ENCODE measurements around the gene PARD3. TPM values are rescaled to one million over a fixed set of nuclear protein-coding genes. Genes with fewer than 3 reads are reported as not detected.

The PARD3 gene
- total RNA-seq, 1 donor from 2014 or later = 25.3 TPM

DNA sequence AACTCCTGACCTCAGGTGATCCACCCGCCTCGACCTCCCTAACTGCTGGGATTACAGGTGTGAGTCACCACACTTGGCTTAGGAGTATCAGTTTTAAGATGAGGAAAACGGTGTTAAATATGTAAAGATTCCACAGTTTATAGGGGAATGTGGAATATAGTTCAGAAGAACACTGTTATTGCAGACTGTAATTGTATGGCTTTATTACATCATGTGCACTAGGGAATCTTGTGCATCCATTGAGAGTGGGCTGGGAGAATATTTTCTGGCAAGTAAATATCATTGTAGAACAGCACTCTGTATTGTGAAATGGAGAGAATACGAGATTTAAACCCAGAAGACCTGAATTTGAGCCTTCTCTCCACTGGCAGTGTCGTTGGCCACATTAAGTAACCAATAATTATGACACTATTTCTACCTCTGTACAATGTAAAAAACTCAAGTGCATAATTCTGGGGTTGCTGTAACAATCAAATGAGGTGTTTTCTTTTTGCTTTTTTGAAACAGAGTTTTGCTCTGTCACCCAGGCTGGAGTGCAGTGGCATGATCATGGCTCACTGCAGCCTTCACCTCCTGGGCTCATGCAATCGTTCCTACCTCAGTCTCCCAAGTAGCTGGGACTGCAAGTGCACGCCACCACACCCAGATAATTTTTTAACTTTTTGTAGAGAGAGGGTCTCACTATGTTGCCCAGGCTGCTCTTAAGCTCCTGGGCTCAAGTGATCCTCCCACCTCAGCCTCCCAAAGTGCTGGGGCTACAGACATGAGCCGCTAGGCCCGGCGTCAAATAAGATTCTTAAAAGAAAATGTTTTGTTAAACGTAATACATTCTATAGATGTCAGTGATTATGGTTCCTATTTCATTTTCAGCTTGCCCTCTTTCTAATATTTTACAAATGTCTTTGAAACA lies 12.0 kb upstream of the PARD3 start:
- DNase-seq (no peak), ATAC-seq (no peak)
- intact Hi-C loops (cut with micrococcal nuclease) = no loop called here

DNA sequence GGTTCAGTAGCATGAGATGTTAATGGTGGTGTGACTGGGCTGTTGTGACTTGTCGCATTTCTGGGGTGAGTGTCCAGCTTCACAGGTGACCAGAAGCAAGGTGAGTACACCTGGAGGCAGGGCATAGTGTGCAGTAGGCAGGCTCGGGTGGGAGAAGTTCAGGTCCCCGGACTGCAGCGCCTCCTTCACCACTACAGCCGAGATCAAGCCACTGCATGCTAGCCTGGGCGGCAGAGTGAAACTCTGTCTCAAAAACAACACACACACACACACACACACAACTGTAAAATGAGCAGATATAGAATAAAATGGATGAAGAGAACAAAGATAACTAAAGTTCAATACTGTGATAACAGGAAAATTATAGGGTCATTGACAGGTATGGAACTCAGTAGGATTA lies 11.1 kb upstream of the PARD3 start:
- ATAC-seq (no peak), DNase-seq (no peak)
- intact Hi-C loops (cut with micrococcal nuclease) = no loop called here

DNA sequence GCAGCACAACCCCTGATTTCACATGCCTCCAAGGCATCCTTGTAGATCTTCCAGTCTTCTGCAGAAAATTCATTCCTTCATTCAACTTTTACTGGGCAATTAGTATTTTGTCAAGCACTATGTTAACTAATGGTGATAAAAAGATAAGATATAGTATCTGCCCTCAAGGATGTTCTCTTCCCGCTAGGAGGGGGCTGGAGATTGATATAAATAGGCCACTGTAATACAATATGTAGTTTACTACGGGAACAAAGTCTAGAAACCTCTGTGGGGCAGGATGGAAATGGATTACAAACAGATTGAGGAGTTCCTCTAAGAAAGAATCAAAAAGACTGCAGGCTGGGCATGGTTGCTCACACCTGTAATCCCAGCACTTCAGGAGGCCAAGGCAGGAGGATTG lies 10.3 kb upstream of the PARD3 start:
- no peak for ATAC-seq
- DNase-seq = no peak
- intact Hi-C loops (cut with micrococcal nuclease) = no loop called here

DNA sequence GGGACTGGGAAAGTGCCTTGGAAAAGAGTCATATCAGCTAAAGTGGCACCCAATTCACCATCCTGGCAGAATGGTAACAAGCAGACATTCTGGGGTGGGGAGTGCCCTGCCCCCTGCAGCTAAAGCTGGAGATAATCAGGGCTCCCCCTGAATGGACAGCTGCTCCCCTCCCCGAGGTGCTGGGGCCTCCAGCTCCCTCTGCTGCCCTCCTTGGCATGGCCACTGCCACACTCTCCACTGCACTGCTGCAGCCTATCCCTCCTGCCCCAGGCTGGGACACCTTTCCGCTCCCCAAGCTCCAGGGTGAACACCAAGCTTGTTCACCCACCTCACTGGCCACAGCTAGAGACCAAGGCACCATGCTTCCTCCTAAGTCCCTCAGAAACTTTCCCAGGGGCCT lies 9.8 kb upstream of the PARD3 start:
- ATAC-seq = peak; percentile 78
- DNase-seq = peak; percentile 33
- intact Hi-C loops (cut with micrococcal nuclease) = no loop called here

DNA sequence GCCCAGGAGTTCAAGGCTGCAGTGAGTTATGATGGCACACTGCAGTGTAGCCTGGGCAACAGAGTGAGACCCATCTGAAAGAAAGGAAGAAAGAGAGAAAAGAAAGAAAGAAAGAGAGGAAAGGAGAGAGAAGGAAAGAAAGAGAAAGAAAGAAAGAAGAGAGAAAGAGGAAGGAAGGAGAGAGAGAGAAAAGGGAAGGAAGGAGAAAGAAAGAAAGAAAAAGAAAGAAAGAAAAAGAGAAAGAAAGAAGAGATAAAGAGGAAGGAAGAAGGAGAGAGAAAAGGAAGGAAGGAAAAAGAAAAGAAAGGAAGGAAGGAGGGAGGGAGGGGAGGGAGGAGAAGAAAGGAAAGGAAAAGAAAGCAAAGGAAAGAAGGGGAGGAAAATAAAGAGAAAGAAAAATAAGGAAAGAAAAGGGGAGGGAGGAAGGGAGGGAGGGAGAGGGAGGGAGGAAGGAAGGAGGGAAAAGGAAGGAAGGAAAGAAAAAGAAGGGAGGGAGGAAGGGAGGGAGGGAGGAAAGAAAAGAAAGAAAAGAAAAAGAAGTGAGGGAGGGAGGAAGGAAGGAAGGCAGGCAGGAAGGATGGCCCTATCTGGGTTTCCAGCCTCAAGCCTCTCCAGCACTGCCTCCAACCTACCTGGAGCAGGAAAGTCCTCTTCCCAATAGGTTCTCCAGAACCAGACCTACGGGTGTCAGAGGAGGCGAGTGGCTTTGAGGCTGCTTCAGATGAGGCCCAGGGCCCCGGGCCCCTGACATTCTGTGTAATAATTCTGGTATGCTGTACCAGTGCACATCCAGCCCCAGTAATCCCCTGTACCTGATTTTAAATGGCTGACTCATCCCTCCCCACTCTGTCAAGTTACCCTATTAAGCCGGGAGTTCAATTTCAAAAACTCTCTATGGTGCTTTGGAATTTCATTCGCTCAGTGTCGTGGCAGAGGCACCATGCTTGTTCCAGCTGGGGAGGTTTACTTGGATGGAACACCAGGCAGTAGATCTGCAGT lies 6.8 kb upstream of the PARD3 start:
- ATAC-seq (no peak), DNase-seq (no peak)
- intact Hi-C loops (cut with micrococcal nuclease) = no loop called here

DNA sequence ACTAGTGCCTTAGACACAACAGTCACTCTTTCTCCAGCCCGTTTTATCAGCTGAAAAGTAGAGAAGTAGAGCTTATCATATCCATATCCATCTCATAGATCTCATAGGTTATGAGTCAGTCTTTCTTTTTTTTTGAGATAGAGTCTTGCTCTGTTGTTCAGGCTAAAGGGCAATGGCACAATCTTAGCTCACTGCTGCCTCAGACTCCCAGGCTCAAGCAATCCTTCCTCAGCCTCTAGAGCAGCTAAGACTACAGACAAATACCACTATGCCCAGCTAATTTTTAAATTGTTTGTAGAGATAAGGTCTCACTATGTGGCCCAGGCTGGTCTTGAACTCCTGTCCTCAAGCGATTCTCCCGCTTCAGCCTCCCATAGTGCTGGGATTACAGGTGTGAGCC lies 2.5 kb upstream of the PARD3 start:
- intact Hi-C loops (cut with micrococcal nuclease) = loop anchor here (10.0 kb wide), 1 partner anchor 143 kb away; no protein-coding TSS in a partner anchor

DNA sequence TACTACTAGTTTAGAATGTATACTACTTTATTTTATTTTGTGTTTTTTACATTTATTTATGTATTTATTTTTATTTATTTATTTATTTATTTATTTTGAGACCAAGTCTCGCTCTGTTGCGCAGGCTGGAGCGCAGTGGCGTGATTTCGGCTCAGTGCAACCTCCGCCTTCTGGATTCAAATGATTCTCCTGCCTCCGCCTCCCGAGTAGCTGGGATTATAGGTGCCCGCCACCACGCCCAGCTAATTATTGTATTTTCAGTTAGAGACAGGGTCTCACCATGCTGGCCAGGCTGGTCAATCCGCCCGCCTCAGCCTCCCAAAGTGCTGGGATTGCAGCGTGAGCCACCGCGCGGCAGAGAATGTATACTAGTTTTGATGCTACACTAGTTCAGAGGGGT lies 2.0 kb upstream of the PARD3 start:
- no peak for DNase-seq
- intact Hi-C loops (cut with micrococcal nuclease) = loop anchor here (10.0 kb wide), 1 partner anchor 142 kb away; no protein-coding TSS in a partner anchor

More for the DNA sequence above, 2.5 kb upstream of the PARD3 start:
- no peak for DNase-seq
- ATAC-seq = no peak

DNA sequence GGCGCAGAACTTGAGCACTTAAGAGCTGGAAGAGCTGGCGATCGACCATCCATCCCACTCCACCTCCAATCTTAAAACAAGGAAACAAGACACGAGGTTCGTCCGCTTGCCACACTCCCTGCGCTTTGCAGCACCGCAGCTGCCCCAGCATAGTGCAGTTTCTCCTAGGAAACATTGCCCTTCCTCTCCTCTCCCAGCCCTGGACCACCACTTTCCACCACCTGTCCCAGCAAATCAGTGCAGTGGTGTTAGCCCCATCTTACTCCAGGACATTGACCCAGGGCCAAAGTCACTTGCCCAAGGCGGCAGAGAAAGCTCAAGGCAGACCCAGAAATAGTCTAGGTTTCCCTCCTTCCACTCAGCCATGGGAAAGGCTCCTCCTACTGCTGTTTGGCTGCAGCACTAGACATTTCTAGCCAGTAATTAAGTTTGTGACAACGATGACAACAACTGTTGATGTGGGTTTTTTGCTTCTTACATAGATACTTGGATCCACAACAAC lies 1.5 kb upstream of the PARD3 start:
- peak; percentile 39 for DNase-seq
- peak; percentile 23 for ATAC-seq
- intact Hi-C loops (cut with micrococcal nuclease) = loop anchor here (10.0 kb wide), 1 partner anchor 142 kb away; no protein-coding TSS in a partner anchor

More for the DNA sequence above, 2.0 kb upstream of the PARD3 start:
- ATAC-seq = no peak

DNA sequence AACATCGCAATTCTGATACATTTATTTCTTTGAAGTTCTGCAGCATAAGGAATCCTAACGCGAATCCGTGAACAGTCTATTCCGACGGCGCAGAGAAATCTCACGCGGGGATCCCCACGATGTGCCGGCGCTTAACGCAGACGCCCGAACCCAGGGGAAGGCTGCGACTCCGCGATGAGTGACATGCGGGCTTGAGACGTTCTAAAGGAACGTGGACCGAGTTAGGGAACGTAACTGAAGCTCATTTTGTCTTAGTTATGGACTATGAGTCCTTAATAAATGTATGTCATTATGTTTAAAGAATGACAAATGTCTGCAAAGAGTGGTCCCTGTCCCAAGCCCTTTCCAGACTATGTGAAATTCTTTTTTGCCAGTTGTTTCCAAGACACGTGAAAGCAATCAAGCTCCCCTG lies 995 bp upstream of the PARD3 start:
- intact Hi-C loops (cut with micrococcal nuclease) = loop anchor here (10.0 kb wide), 1 partner anchor 141 kb away; no protein-coding TSS in a partner anchor
- ATAC-seq (no peak), DNase-seq (no peak)

DNA sequence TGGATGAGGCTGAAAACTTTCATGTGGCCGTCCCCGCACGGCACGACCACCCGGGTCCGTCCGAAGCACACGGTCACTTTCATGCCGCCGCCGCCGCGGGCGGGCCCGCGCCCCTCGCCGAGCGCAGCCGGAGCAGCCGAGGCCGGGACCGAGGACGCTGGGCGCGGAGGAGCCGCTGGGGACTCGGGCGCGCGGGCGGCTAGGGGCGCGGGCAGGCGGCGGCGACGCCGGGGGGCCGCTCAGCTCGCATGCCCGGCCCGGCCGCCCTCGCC lies 247 bp downstream of the PARD3 start:
- no peak for DNase-seq
- ATAC-seq = no peak
- intact Hi-C loops (cut with micrococcal nuclease) = loop anchor here (10.0 kb wide), 1 partner anchor 140 kb away; no protein-coding TSS in a partner anchor

DNA sequence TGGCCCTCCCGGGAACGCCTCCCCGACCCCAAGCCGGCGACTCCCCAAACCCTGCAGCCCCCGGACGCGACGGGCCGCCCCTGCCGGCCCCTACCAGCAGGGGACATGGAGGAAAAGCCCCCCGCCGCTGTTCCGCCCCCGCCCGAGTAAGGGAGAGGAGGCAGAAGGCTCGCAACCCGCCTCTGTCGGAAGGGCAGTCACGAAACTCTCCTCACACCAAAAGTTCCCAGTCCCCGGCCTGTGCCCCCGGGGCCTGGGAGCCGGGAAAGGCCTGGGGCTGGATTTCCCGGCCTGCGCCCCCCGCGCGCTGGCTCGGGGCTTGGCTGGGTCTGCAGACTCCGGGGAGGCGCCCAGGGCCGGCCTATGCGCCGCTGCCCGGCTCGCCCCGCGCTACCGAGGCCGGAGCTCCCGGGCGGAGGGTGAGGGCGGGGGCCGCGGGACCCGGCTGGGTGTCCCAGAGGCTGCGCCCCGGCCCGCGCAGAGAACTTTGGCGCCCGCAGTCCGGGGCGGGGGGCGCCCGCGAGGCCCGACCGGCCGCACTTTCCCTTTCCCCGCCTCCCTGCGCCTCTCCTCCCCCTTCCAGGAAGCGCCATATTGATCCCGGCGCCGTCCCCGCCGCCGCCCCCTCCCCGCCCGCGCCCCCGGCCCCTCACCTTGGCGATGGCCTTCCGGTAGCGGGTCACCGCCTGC lies 728 bp downstream of the PARD3 start:
- ATAC-seq (peak; percentile 66), DNase-seq (peak; percentile 73)
- intact Hi-C loops (cut with micrococcal nuclease) = loop anchor here (10.0 kb wide), 1 partner anchor 140 kb away; no protein-coding TSS in a partner anchor

DNA sequence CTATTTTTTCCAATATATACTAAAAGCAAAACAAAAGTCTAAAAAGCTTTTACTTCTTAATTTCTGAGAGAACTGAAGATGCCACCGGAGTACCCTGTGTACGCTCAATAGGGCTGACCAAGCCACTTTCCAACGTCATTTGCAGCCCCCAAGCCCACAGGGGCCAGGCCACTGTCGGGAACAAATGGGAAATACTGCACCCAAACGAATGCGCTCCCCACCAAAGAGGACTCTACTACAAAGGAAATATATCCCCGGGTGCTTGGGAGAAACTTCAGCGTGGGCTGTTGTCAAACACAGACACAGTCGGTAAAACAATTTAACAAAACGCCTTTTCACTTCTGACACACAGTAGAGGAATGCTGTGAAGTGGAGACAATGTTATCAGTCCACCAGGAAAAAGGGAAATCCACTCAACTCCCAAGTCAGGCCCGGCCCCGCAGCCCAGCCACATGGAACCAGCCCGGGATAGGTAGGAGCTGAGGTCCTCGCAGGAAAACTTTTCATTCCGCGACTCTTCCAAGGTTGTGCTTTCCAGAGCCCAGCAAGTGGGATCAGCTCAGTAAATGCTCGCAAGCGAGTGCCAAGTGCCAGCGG lies 1.4 kb downstream of the PARD3 start:
- DNase-seq (peak; percentile 46), ATAC-seq (peak; percentile 15)
- intact Hi-C loops (cut with micrococcal nuclease) = loop anchor here (10.0 kb wide), 1 partner anchor 139 kb away; no protein-coding TSS in a partner anchor

DNA sequence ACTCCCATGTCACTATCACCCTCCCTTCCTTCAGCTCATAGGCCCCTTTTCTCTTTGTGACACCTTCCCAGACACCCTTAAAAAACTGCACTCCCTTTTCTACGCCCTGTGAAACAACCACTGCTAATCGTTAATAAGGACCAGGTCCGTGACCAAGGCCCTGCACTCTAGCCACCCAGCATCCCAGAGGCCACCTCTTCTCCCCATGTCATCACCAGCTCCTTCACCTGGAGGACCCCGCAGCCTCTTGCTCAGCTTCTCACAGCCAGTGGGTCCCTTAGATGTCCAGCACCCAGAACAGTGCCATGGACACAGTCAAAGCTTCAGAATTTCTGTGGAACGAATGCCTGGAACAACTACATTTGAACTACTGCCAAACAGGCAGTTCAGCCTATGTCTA lies 2.3 kb downstream of the PARD3 start:
- intact Hi-C loops (cut with micrococcal nuclease) = loop anchor here (10.0 kb wide), 1 partner anchor 138 kb away; no protein-coding TSS in a partner anchor
- ATAC-seq (no peak), DNase-seq (no peak)

DNA sequence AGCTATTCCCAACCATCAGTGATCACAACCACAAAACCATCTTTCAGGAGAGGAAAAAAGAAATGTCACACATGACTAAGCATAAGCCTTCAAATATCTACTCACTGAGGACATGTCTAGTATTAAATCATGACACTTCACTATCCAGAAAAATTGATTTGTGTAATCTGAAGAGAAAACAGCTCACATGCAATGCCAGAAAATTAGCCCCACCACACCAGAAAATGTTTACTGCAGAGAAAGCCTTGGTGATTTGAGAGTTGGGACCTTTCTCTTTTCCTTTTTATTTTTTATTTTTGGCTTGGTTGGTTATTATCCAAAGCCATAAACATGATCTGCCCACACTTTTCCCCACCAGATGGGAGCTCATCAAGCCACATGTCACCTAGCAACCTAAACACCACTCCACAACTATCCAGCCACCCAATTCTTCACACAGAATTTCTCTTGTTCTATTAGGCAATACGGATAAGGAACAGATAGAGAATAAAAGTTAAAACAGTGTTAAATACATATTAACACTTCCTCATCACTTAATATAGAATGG lies 3.1 kb downstream of the PARD3 start:
- ATAC-seq = no peak
- intact Hi-C loops (cut with micrococcal nuclease) = loop anchor here (10.0 kb wide), 1 partner anchor 137 kb away; no protein-coding TSS in a partner anchor
- DNase-seq = no peak

DNA sequence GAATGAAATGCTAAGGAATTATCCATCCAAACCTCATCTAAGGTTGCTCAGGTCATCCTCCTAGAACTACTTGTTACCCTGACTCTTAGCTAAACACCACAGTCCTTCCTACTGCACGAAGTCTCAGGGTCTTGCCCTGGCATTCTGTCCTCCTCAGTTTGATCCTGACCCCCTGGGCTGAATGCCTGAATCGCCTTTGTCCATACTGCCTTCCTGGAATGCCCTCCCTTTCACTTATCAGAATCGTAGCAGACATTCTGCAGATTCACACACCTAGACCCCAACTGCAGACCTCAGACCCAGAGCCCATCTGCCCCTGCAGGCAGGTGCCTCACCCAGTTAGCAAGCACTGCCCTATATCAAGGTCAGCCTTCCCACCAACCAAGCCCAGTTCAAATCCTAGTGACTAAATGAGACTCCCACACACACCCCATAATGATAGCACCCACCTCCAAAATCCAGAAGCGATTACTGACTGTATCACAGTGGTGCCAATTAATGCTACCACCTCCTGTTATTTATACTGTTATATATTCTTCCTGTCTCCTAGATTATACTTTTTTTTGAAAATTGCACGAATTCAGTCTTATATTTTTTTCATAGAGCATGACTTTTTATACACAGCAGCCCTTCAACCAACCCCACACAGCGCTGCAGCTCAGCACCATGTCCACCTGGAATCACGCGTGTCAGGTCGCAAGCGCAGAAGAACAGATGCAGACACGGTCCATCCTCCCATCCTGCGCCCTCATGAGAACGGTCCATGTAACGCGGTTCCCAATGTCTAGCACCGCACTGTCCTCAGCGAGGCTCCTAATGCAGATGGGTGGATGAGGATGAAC lies 3.7 kb downstream of the PARD3 start:
- intact Hi-C loops (cut with micrococcal nuclease) = loop anchor here (10.0 kb wide), 1 partner anchor 137 kb away; no protein-coding TSS in a partner anchor
- no peak for ATAC-seq
- no peak for DNase-seq

DNA sequence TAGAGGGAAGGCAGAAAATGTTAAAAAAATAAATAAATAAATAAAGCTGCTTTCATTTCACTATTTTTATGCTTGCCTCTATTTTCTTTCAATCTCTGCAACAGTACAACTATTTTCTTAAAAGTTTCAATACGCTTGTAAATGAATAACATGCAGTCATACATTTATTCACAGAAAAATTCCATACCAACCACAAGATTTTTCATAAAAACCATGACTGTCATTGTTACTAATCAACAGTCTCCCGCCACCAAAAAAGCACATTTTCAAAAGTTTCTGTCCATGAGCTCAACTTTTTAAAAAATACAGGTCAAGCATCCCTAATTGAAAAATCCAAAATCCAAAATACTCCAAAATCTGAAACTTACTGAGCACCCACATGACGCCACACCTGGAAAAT lies 5.3 kb downstream of the PARD3 start:
- no peak for ATAC-seq
- DNase-seq = no peak
- intact Hi-C loops (cut with micrococcal nuclease) = loop anchor here (10.0 kb wide), 1 partner anchor 135 kb away; no protein-coding TSS in a partner anchor
